Measurements from ENCODE around the gene EP400.

EP400 gene, protein sequence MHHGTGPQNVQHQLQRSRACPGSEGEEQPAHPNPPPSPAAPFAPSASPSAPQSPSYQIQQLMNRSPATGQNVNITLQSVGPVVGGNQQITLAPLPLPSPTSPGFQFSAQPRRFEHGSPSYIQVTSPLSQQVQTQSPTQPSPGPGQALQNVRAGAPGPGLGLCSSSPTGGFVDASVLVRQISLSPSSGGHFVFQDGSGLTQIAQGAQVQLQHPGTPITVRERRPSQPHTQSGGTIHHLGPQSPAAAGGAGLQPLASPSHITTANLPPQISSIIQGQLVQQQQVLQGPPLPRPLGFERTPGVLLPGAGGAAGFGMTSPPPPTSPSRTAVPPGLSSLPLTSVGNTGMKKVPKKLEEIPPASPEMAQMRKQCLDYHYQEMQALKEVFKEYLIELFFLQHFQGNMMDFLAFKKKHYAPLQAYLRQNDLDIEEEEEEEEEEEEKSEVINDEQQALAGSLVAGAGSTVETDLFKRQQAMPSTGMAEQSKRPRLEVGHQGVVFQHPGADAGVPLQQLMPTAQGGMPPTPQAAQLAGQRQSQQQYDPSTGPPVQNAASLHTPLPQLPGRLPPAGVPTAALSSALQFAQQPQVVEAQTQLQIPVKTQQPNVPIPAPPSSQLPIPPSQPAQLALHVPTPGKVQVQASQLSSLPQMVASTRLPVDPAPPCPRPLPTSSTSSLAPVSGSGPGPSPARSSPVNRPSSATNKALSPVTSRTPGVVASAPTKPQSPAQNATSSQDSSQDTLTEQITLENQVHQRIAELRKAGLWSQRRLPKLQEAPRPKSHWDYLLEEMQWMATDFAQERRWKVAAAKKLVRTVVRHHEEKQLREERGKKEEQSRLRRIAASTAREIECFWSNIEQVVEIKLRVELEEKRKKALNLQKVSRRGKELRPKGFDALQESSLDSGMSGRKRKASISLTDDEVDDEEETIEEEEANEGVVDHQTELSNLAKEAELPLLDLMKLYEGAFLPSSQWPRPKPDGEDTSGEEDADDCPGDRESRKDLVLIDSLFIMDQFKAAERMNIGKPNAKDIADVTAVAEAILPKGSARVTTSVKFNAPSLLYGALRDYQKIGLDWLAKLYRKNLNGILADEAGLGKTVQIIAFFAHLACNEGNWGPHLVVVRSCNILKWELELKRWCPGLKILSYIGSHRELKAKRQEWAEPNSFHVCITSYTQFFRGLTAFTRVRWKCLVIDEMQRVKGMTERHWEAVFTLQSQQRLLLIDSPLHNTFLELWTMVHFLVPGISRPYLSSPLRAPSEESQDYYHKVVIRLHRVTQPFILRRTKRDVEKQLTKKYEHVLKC (N-terminal part only)

GRCh38 chr12:131949431-131950181 is at the start of gene EP400:
TSS of gene EP400 (plus strand) at chr12:131949942. CDS start at chr12:131960620, 10,678 bp downstream.
- peak; percentile 44 for DNase-seq

- DNase-seq = no peak
Observed at GRCh38 chr12:131900397-131900796, 49.3 kb upstream of the EP400 start.

GRCh38 chr12:131901431-131902331 is 48.1 kb upstream of the EP400 start:
- DNase-seq = no peak

GRCh38 chr12:131902332-131903241 is 47.2 kb upstream of the EP400 start:
- no peak for DNase-seq

- no peak for DNase-seq
Observed at GRCh38 chr12:131903270-131904255, 46.2 kb upstream of the EP400 start.

DNA sequence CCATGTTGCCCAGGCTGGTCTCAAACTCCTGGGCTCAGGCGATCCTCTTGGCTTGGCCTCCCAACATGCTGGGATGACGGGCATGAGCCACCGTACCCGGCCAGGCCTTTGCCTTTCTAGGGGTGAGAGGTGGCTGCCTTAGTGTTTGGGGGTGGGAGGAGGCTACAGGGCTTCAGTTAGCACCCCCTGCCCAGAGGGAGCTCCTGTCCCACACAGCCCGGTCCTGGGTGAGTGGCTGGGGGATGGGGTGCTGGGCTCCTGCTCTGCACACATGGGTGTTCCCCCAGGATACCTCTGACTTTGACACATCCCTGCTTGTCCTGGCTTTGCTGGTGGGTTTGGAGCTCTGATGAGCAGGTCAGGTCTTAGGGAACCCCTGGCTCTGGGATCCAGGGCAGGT is 45.4 kb upstream of the EP400 start:
- DNase-seq = no peak

DNA sequence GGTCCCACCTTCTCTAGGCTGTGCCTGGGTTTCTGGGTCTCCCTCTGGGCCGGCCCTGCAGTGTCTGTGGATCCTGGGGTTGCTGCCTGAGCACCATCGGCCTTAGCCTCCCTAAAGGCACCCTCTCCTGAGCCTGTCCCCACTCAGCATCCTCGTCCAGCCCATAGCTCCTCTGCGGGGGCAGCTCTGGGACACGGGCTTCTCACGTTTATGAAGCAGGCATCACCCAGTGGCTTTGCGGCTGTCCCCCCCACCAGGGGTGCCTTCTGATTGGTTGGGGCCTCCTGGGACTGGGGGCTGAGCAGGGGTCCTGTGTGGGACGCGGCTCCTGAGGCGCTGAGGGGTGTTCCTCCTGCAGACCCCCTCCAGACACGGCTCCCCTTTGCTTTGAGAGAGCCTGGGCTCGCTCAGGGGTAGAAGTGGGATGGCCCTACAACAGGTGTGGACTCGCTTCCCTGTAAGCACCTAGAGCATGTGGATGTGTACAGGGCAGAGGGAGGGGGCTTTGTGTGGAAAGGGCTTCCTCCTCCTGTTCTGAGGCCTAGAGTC is 44.6 kb upstream of the EP400 start:
- no peak for DNase-seq

DNA sequence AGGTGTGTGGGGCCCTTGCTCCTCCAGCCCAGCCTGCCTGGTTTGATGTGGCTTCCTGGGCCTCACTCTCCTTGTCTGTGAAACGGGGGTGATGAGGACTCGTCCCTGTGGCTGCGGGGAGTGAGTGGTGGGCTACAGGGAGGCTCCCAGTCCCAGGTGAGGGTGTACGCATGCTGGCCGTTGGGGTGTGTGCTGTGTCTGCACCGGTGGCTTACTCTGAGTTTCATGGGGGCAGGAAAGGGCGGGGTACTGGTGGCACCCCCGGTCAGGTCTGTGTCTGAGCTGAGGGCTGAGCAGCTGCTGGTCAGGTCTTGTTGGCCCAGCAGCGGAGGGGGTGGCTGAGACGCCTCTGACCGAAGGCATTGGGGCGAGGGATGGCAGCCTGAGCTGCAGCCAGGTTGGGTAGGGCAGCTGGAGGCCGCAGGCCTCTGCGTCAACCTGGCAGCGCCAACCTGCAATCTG is 44.1 kb upstream of the EP400 start:
- no peak for DNase-seq

DNA sequence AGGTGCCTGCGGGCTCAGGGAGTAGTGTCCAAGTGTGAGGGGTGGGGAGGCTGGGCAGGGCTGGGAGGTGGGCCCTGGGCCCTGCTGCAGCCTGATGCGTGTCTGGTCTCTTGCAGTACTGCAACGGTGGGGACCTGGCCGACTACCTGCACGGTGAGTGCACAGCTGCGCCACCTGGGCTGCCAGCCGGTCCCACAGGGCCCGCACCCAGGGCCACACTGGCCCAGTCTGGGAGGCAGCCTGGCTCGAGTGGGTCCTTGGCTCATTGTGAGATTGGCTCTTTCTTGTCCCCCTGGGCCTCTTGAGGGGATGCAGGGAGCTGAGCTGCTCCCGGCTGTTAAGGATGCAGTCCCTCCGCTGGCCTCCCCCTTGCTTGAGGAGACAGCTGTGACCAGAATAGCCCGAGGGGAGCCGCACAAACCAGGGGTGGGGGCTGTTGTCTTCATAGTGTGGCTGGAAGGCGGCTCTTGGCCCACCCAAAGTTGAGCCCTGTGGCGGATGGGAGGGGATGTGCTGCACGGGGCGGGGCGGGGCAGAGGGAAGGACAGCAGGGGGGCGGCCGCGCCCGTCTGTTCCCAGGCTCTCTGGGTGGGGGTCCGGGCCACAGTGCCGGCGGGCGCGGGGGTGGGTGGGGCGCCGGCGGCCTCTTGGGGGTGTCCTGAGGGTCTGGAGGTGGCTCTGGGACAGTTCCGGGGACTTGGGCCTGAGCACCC is 42.2 kb upstream of the EP400 start:
- no peak for DNase-seq

GRCh38 chr12:131908092-131909080 is 41.4 kb upstream of the EP400 start:
- no peak for DNase-seq

DNA sequence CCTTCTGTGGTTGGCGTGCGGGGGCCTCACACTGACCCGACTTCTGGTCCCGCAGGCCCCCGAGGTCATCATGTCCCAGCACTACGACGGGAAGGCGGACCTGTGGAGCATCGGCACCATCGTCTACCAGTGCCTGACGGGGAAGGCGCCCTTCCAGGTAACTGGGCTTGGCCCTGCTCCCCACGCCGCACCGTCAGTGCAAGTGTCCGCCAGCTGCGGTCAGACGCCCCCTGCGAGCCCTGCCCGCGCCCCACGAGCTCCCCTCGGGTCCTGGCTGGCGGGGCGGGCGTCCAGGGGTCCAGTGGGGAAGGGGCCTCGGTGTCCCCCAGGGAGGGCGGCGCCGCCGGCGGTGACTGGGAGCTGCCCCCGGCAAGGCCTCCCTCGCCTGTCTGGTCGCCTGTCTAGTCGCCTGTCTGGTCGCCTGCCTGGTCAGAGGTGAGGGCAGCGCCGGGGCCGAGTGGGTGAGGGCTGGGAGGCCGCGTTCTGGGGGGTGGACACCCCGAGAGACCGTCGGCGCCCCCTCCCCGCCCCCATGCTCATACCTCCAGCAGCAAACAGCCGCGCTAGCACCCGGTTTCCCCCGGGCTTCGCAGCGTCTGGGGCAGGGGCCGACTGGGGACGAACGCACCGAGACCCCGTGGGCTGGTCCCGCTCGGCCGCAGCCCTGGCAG is 40.5 kb upstream of the EP400 start:
- DNase-seq = no peak

GRCh38 chr12:131909752-131910219 is 40.0 kb upstream of the EP400 start:
- no peak for DNase-seq

DNA sequence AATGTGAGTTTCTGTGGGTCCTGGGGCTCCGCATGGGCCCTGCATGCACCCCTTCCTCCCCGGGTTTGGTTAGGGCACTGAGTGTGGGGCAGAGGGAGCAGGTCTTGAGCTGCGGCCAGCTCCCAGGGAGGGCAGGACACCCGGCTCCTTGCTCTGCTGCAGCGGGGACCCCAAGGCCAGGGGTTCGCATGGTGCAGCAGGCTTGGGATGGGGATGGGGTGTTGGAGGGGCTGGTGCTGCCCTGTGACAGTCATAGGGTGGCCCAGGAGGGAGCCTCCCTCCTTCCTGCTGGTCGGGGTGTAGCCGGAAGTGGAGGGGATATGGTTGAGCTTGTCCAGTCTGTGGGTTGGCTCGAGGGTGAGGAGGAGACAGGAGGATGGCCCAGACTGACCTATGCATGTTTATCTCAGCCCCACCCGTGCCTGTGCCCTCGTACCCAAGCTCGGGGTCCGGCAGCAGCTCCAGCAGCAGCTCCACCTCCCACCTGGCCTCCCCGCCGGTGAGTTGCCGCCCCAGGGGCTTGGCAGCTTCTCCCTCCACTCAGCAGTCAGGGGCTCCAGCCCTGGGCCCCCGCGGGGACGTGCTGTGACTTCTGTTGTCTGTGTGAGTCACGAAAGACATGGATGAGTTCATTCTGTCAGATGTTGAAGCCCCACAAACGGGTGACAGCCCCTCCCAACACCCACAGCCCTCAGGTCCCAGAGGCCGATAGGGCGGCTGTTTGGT is 39.3 kb upstream of the EP400 start:
- DNase-seq = no peak

GRCh38 chr12:131911028-131911650 is 38.6 kb upstream of the EP400 start:
- no peak for DNase-seq
